Activated B cell treated with CpG ODN at 0.5 μM for 24 hours (primary cell): ENCODE measurements around the gene CTNND2. TPM values are rescaled to one million over a fixed set of nuclear protein-coding genes. Genes with fewer than 3 reads are reported as not detected.

Experiments used
- ATAC-seq: fragments of 200-7000 bp; cut with Tn5 transposase; one replicate; pipeline ENCODE4 v1.10.0; 2021; ENCODE audit warnings: low read depth, mild to moderate bottlenecking, moderate library complexity
- CTCF ChIA-PET: fragments of 350-600 bp; sonication (Branson Sonifier 250); formaldehyde crosslinking; loops from one replicate; lab custom pipeline; 2021; ENCODE audit warnings: antibody characterized with exemption; lab: Charles Lee
- POLR2A ChIA-PET: fragments of 350-600 bp; sonication (Branson Sonifier 250); formaldehyde crosslinking; loops from one replicate; lab custom pipeline; 2021; ENCODE audit warnings: antibody characterized with exemption; lab: Charles Lee
- DNase-seq: peaks from one replicate; pipeline ENCODE4 v3.0.0; 2022
- H3K27ac Mint-ChIP-seq: one replicate; pipeline ENCODE4 v1.8.0; 2020; ENCODE audit warnings: mixed read lengths
- H3K27me3 Mint-ChIP-seq: one replicate; pipeline ENCODE4 v1.8.0; 2021; ENCODE audit warnings: mixed read lengths
- H3K36me3 Mint-ChIP-seq: one replicate; pipeline ENCODE4 v1.8.0; 2021; ENCODE audit warnings: low read depth, mixed read lengths
- H3K4me1 Mint-ChIP-seq: one replicate; pipeline ENCODE4 v1.8.0; 2021; ENCODE audit warnings: mixed read lengths
- H3K4me3 Mint-ChIP-seq: one replicate; pipeline ENCODE4 v1.8.0; 2020; ENCODE audit warnings: mild to moderate bottlenecking, mixed read lengths
- H3K9me3 Mint-ChIP-seq: one replicate; pipeline ENCODE4 v1.8.0; 2020; ENCODE audit warnings: mixed read lengths
- intact Hi-C: fragments of 100-400 bp; cut with micrococcal nuclease; formaldehyde crosslinking; loops from one replicate; pipeline ENCODE4 v1.15.1; 2024
- total RNA-seq: library from RNA; stranded (reverse); gene quantifications from 2 replicates; pipeline ENCODE4 v1.2.3, GENCODE V29; 2022
- TF ChIP-seq, protein P1 (sequence below): fragments of 200-600 bp; IDR thresholded peaks from one replicate; pipeline ENCODE4 v1.8.0; 2022; ENCODE audit warnings: antibody characterized with exemption, mild to moderate bottlenecking

CTNND2 gene
- total RNA-seq, 1 donor from 2014 or later = not detected

DNA sequence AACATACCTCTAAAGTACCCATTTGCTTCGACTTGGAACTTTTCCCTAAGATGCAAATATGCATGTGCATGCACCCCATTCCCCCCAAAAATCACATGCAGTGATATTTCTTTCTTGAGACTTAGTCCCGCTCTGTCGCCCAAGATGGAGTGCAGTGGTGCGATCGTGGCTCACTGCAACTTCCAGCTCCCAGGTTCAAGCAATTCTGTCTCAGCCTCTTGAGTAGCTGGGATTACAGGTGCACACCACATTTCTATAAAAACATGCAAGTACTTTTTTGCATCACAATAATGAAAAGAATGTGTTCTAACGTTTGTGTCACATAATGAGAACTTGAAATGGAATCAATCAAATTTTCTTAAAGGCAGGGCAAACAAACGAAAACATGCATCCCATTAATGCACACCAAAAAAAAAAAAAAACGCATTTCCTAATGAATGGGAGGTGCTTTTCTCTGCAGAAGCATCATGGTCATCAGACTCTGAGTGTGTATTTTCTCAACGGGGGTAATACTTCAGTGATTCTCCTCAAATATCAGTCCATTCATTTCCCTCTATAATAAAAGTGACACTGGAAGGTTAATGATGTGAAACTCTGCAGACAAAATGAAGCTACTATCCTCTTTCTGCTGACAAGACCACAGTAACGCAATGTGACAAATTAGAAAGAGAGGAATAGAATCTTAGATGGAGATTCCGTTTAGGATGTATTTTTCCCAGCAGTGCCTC, 389.4 kb downstream of the CTNND2 start:
- Mint-ChIP-seq H3K27me3 (no peaks in the 10 kb centered on the region), H3K36me3 (no peaks in the 10 kb centered on the region), H3K9me3 (no peaks in the 10 kb centered on the region), H3K4me3 (no peak overlapping the region), H3K27ac (no peak overlapping the region), H3K4me1 (no peaks in the 10 kb centered on the region)
- intact Hi-C loops = no loop called here
- DNase-seq (no peak), ATAC-seq (no peak)
- TF ChIP-seq, protein P1, sequence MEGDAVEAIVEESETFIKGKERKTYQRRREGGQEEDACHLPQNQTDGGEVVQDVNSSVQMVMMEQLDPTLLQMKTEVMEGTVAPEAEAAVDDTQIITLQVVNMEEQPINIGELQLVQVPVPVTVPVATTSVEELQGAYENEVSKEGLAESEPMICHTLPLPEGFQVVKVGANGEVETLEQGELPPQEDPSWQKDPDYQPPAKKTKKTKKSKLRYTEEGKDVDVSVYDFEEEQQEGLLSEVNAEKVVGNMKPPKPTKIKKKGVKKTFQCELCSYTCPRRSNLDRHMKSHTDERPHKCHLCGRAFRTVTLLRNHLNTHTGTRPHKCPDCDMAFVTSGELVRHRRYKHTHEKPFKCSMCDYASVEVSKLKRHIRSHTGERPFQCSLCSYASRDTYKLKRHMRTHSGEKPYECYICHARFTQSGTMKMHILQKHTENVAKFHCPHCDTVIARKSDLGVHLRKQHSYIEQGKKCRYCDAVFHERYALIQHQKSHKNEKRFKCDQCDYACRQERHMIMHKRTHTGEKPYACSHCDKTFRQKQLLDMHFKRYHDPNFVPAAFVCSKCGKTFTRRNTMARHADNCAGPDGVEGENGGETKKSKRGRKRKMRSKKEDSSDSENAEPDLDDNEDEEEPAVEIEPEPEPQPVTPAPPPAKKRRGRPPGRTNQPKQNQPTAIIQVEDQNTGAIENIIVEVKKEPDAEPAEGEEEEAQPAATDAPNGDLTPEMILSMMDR = no peak
- ChIA-PET POLR2A (no interaction called here), CTCF (no interaction called here)

- Mint-ChIP-seq H3K4me3 (no peak overlapping the region), H3K36me3 (no peaks in the 10 kb centered on the region), H3K9me3 (no peaks in the 10 kb centered on the region), H3K27ac (no peak overlapping the region), H3K27me3 (no peaks in the 10 kb centered on the region), H3K4me1 (no peaks in the 10 kb centered on the region)
- ChIA-PET CTCF (no interaction called here), POLR2A (no interaction called here)
- intact Hi-C loops = no loop called here
- ATAC-seq (no peak), DNase-seq (no peak)
- TF ChIP-seq, protein P1 = no peak
These were observed 392.4 kb downstream of the CTNND2 start for GRCh38 chr5:11511878-11512277.

- ChIA-PET POLR2A (no interaction called here), CTCF (no interaction called here)
- no peak overlapping the region for H3K4me3 Mint-ChIP-seq
- no peak overlapping the region for H3K27ac Mint-ChIP-seq
- no peaks in the 10 kb centered on the region for H3K27me3 Mint-ChIP-seq
- DNase-seq = no peak
- H3K9me3 Mint-ChIP-seq = no peaks in the 10 kb centered on the region
- no peaks in the 10 kb centered on the region for H3K36me3 Mint-ChIP-seq
- intact Hi-C loops = no loop called here
- TF ChIP-seq, protein P1 = no peak
- ATAC-seq = no peak
- no peaks in the 10 kb centered on the region for H3K4me1 Mint-ChIP-seq
These were observed 393.4 kb downstream of the CTNND2 start for GRCh38 chr5:11510889-11511288.

- Mint-ChIP-seq H3K9me3 (no peaks in the 10 kb centered on the region), H3K4me3 (no peak overlapping the region), H3K4me1 (no peaks in the 10 kb centered on the region), H3K36me3 (no peaks in the 10 kb centered on the region), H3K27ac (no peak overlapping the region), H3K27me3 (no peaks in the 10 kb centered on the region)
- ChIA-PET CTCF (no interaction called here), POLR2A (no interaction called here)
- DNase-seq (no peak), ATAC-seq (no peak)
- intact Hi-C loops = no loop called here
- TF ChIP-seq, protein P1 = no peak
These were observed 394.5 kb downstream of the CTNND2 start for GRCh38 chr5:11509793-11510192.

GRCh38 chr5:11507156-11507910, 396.9 kb downstream of the CTNND2 start:
- H3K36me3 Mint-ChIP-seq = no peaks in the 10 kb centered on the region
- TF ChIP-seq, protein P1 = no peak
- DNase-seq (no peak), ATAC-seq (no peak)
- H3K9me3 Mint-ChIP-seq = peaks cover 2% of the 10 kb centered on the region
- ChIA-PET POLR2A (no interaction called here), CTCF (no interaction called here)
- H3K4me3 Mint-ChIP-seq = no peak overlapping the region
- no peaks in the 10 kb centered on the region for H3K4me1 Mint-ChIP-seq
- H3K27me3 Mint-ChIP-seq = no peaks in the 10 kb centered on the region
- H3K27ac Mint-ChIP-seq = no peak overlapping the region
- intact Hi-C loops = no loop called here
